Upper lobe of right lung (tissue), 1 donor: Measurements from ENCODE around the gene STON2. TPM values are rescaled to one million over a fixed set of nuclear protein-coding genes. Genes with fewer than 3 reads are reported as not detected.

Experiments
- ATAC-seq: fragments of 200-7000 bp; cut with Tn5 transposase; one replicate; pipeline ENCODE4 v1.9.1; 2020; ENCODE audit warnings: mild to moderate bottlenecking, moderate library complexity
- DNase-seq: peaks from one replicate; pipeline ENCODE4 v3.0.0-alpha.2; 2020
- H3K27ac ChIP-seq: fragments of 200-600 bp; one replicate; pipeline ENCODE4 v1.8.0; 2022
- H3K27me3 ChIP-seq: fragments of 200-600 bp; one replicate; pipeline ENCODE4 v1.8.0; 2022; ENCODE audit warnings: mild to moderate bottlenecking
- H3K36me3 ChIP-seq: fragments of 200-600 bp; one replicate; pipeline ENCODE4 v1.8.0; 2022
- H3K4me1 ChIP-seq: fragments of 200-600 bp; one replicate; pipeline ENCODE4 v1.8.0; 2022
- H3K4me3 ChIP-seq: fragments of 200-600 bp; one replicate; pipeline ENCODE4 v1.8.0; 2022; ENCODE audit warnings: mild to moderate bottlenecking
- H3K9me3 ChIP-seq: fragments of 200-600 bp; one replicate; pipeline ENCODE4 v1.8.0; 2022
- intact Hi-C: fragments of 100-400 bp; cut with DNase I; formaldehyde crosslinking; loops from one replicate; pipeline ENCODE4 v1.11.0; 2022
- total RNA-seq: library from RNA; stranded (reverse); fragmentation: NEBNext Ultra II Directional; extraction: Animal tissue kit (Norgen Biotek cat#: 25700); gene quantifications from one replicate; pipeline ENCODE4 v1.2.1, GENCODE V29; 2021
- TF ChIP-seq, protein P1 (sequence below): fragments of 200-600 bp; IDR thresholded peaks from one replicate; pipeline ENCODE4 v1.8.0; 2022; ENCODE audit warnings: antibody characterized with exemption
- donor health status: DM: no; HTN: yes; CAD: no; lungs with severe emphysema.

The STON2 gene
- total RNA-seq, 1 donor from 2014 or later = 47.7 TPM

DNA sequence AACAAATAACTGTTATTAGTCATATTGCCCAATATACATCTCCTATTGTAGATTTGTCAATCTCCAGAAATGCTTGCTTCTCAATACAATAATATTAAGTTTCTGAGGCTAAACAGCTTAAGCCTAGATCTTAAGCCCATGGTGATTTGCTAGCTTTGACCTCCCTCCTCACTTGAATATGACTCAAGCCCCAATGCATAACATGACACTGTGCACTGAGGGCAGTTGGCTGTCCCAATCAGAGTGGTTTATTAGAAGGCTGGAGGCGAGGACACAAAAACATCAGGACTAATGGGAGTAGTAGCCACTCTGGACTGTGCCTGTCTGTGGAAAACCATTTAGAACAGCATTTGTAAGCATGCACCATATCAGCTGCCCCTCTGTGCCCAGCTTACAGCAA is 98.3 kb downstream of the STON2 start:
- ATAC-seq = no peak
- peaks cover 5% of the 10 kb centered on the region for H3K4me1 ChIP-seq
- DNase-seq = no peak

DNA sequence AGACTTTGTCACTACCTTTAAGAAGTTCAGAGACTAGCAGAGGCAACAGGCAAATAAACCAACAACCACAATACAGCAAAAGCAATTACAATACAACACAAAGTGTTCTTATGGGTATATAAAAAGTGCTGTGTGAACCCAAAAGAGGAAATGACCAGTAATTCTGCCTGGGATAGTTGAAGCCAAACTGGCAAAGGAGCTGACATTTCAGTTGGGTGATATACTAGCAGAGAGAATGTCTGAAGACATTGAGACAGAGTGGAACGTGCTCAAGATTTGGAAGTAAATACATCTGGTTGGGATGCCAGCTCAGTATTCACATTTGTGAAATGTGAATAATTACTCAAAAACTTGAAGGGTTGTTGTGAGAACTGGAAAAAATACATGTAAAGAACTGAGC is 98.8 kb downstream of the STON2 start:
- H3K9me3 ChIP-seq = no peaks in the 10 kb centered on the region
- ATAC-seq (no peak), DNase-seq (no peak)
- peaks cover 10% of the 10 kb centered on the region for H3K4me1 ChIP-seq
- no peak overlapping the region for H3K4me3 ChIP-seq
- H3K36me3 ChIP-seq = no peaks in the 10 kb centered on the region
- TF ChIP-seq, protein P1, sequence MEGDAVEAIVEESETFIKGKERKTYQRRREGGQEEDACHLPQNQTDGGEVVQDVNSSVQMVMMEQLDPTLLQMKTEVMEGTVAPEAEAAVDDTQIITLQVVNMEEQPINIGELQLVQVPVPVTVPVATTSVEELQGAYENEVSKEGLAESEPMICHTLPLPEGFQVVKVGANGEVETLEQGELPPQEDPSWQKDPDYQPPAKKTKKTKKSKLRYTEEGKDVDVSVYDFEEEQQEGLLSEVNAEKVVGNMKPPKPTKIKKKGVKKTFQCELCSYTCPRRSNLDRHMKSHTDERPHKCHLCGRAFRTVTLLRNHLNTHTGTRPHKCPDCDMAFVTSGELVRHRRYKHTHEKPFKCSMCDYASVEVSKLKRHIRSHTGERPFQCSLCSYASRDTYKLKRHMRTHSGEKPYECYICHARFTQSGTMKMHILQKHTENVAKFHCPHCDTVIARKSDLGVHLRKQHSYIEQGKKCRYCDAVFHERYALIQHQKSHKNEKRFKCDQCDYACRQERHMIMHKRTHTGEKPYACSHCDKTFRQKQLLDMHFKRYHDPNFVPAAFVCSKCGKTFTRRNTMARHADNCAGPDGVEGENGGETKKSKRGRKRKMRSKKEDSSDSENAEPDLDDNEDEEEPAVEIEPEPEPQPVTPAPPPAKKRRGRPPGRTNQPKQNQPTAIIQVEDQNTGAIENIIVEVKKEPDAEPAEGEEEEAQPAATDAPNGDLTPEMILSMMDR = no peak
- no peak overlapping the region for H3K27ac ChIP-seq
- intact Hi-C loops = no loop called here
- no peaks in the 10 kb centered on the region for H3K27me3 ChIP-seq

More for the DNA sequence above, 98.3 kb downstream of the STON2 start:
- intact Hi-C loops = no loop called here
- H3K27me3 ChIP-seq = no peaks in the 10 kb centered on the region
- peak overlapping the region; percentile 24 for H3K27ac ChIP-seq
- H3K9me3 ChIP-seq = no peaks in the 10 kb centered on the region
- TF ChIP-seq, protein P1 = no peak
- H3K4me3 ChIP-seq = no peak overlapping the region
- no peaks in the 10 kb centered on the region for H3K36me3 ChIP-seq

DNA sequence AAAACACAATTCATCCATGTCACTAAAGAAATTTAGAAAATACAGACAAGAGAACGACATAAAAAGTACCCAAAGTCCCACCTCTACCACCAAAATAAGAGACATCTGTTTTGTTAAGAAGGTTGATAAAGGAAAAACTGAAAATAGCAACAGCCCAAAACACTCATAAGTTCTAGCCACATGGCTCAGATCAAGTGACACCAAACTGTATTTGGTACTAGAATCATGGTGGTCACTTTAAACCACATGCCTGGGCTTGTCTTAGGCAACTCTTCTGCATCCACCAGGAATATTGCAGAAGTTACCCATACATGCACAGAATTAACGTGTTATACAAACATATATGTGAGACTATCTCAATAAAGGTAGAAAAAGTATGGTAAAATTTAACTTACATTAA is 101.2 kb downstream of the STON2 start:
- no peak for DNase-seq
- intact Hi-C loops = no loop called here
- Histone ChIP-seq H3K4me1 (peaks cover 13% of the 10 kb centered on the region), H3K9me3 (no peaks in the 10 kb centered on the region), H3K27me3 (no peaks in the 10 kb centered on the region), H3K4me3 (no peak overlapping the region), H3K27ac (no peak overlapping the region), H3K36me3 (no peaks in the 10 kb centered on the region)
- TF ChIP-seq, protein P1 = no peak
- ATAC-seq = no peak

DNA sequence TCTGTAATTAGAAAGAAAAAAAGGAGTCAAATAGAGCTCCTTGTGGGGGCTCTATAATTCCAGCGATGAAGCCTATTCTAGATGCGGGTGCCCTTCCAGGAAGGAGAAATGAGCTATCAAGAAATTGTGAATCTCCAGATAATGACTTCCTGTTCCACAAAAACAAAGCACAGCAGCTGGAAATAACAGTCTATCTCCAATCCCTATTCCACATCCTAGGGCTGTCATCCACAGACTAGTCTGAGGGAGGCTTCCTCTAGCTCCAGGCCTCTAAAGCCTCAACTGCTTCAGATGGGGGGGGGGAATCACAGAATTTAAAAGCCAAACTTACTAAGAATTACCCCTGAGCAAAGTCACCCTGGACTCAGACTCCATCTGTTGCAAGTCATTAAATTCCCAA is 102.0 kb downstream of the STON2 start:
- H3K27me3 ChIP-seq = no peaks in the 10 kb centered on the region
- intact Hi-C loops = no loop called here
- TF ChIP-seq, protein P1 = no peak

DNA sequence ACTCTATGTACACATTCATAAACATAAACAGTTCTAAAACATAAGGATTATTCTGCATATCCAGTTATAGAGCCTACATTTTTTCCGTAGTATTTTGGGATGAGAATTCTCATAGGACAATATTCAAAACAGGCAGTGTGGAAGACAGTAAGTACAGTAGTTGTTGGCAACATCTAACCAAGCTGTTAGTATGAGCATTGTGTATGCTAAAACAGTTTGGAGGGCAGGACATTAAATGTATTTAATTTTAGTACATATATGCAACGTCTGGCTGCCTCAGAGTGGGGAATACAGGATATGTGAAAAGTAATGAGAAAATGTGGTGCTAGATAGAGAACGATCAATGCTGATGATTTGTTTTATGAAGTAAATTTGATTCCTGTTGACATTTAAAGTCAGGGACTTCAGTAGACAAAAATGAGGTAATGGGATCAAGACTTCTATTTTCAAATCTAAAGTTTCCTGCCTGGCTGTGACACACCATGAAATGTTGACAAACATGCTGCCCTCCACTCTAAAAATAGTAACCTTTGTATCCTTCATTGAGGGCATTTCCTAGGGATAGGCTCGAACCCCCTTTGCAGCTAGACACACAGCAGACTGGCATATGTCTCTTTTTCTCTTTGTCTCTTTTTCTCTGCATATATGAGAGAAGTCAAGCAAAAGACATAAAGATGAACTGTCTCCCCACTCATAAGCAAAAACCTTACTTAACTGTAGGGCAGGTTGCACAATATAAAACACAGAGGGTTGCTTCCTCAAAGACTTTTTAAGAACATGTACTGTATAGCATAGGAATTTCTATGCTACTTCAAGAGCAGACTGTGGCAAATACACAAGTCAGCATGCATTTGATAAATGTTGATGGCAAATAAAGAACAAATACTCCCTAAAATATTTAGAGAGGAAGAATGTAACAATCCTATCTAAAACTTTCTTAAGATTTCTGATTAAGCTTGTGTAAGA is 103.9 kb downstream of the STON2 start:
- no peak overlapping the region for H3K27ac ChIP-seq
- H3K36me3 ChIP-seq = no peaks in the 10 kb centered on the region
- H3K4me3 ChIP-seq = no peak overlapping the region
- no peaks in the 10 kb centered on the region for H3K27me3 ChIP-seq
- TF ChIP-seq, protein P1 = no peak
- intact Hi-C loops = no loop called here
- H3K9me3 ChIP-seq = no peaks in the 10 kb centered on the region
- peaks cover 8% of the 10 kb centered on the region for H3K4me1 ChIP-seq
- DNase-seq = no peak
- peak; percentile 71 for ATAC-seq

More for the DNA sequence above, 102.0 kb downstream of the STON2 start:
- no peaks in the 10 kb centered on the region for H3K36me3 ChIP-seq
- H3K4me3 ChIP-seq = no peak overlapping the region
- peaks cover 13% of the 10 kb centered on the region for H3K4me1 ChIP-seq
- H3K9me3 ChIP-seq = no peaks in the 10 kb centered on the region
- DNase-seq = no peak
- H3K27ac ChIP-seq = no peak overlapping the region
- no peak for ATAC-seq
